Smooth muscle cell (in vitro differentiated cells): ENCODE results near the gene PROX2. TPM values are rescaled to one million over a fixed set of nuclear protein-coding genes. Genes with fewer than 3 reads are reported as not detected.

Experiments used
- DNase-seq: peaks from one replicate; lab custom pipeline; 2025; ENCODE audit not compliant: unreplicated experiment; lab: John Stamatoyannopoulos, UW
- H2AFZ ChIP-seq: fragments of 200-600 bp; sonication (generic); 2 replicates; pipeline ENCODE4 v1.6.0; 2016; ENCODE audit warnings: antibody characterized with exemption, low read depth, mild to moderate bottlenecking
- H3F3A ChIP-seq: fragments of 200-600 bp; sonication (generic); 2 replicates; pipeline ENCODE4 v1.6.0; 2017; ENCODE audit warnings: antibody characterized with exemption, low read depth
- H3K27ac ChIP-seq: fragments of 200-600 bp; sonication (generic); 2 replicates; pipeline ENCODE4 v1.5.1; 2016; ENCODE audit warnings: low read depth, mild to moderate bottlenecking
- H3K27me3 ChIP-seq: fragments of 200-600 bp; sonication (generic); 2 replicates; pipeline ENCODE4 v1.6.1; 2016; ENCODE audit warnings: low read depth, mild to moderate bottlenecking
- H3K36me3 ChIP-seq: fragments of 200-600 bp; sonication (generic); 2 replicates; pipeline ENCODE4 v1.5.1; 2016; ENCODE audit warnings: low read depth
- H3K4me1 ChIP-seq: fragments of 200-600 bp; sonication (generic); 2 replicates; pipeline ENCODE4 v1.5.1; 2016; ENCODE audit warnings: low read depth
- H3K4me2 ChIP-seq: fragments of 200-600 bp; sonication (generic); 2 replicates; pipeline ENCODE4 v1.6.0; 2016; ENCODE audit warnings: mild to moderate bottlenecking
- H3K4me3 ChIP-seq: fragments of 200-600 bp; sonication (generic); 2 replicates; pipeline ENCODE4 v1.5.1; 2016; ENCODE audit warnings: mild to moderate bottlenecking
- H3K79me2 ChIP-seq: fragments of 200-600 bp; sonication (generic); 2 replicates; pipeline ENCODE4 v1.6.0; 2016; ENCODE audit warnings: low read depth, mild to moderate bottlenecking
- H3K9ac ChIP-seq: fragments of 200-600 bp; sonication (generic); 2 replicates; pipeline ENCODE4 v1.6.0; 2016; ENCODE audit warnings: low read depth
- H3K9me3 ChIP-seq: fragments of 200-600 bp; sonication (generic); replicated peaks from 2 replicates; pipeline ENCODE4 v1.5.1; 2016; ENCODE audit warnings: low read depth
- H4K20me1 ChIP-seq: fragments of 200-600 bp; sonication (generic); 2 replicates; pipeline ENCODE4 v1.6.0; 2016; ENCODE audit warnings: low read depth
- CTCF ChIP-seq: fragments of 200-600 bp; sonication (generic); IDR thresholded peaks from 2 replicates; pipeline ENCODE4 v1.5.1; 2017; ENCODE audit warnings: borderline replicate concordance, mild to moderate bottlenecking, antibody characterized with exemption; ENCODE audit not compliant: insufficient read depth, poor library complexity, severe bottlenecking
- WGBS: methylation state at CpG from one replicate; pipeline ENCODE4 v1.1.7; 2016; ENCODE audit warnings: low lambda C conversion rate; 5-methylcytosine and 5-hydroxymethylcytosine counted together
- polyA plus RNA-seq: library from polyadenylated mRNA; unstranded; fragments of >200 nt; fragmentation: Nextera tagmentation; extraction: Ambion mirVana; gene quantifications from 2 replicates; pipeline ENCODE4 v1.2.1, GENCODE V29; 2016
- total RNA-seq: library from RNA; depleted of rRNA; stranded (reverse); fragments of >200 nt; gene quantifications from 2 replicates; pipeline ENCODE4 v1.2.3, GENCODE V29; 2014

Gene PROX2
- total and polyA plus RNA-seq, 2 experiments from 2014 or later, result 0.08 TPM; not detected in 1

DNA sequence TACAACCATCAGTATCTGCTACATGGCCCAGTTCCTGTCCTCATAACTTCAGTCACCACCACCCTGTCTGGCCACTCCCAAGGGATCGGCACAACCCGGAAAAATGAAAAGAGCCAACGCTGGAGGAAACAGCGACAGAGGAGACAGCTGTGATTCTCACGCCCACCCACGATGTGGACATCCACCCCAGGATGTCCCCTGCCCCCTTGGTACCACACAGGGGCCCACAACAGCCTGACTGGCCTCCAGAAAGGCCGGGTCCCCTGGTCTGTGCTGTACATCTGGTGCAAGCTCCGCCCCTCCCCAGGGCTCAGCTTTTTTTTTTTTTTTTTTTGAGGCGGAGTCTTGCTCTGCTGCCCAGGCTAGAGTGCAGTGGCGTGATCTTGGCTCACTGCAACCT is 34.6 kb upstream of the PROX2 start:
- no peak overlapping the region for H3K9ac ChIP-seq
- DNase-seq, result no peak
- H3K4me3 ChIP-seq, result no peak overlapping the region
- no peaks in the 10 kb centered on the region for H3F3A ChIP-seq
- H3K4me1 ChIP-seq, result no peaks in the 10 kb centered on the region
- H3K79me2 ChIP-seq, result no peaks in the 10 kb centered on the region
- H3K36me3 ChIP-seq, result no peaks in the 10 kb centered on the region
- no peak overlapping the region for H3K27ac ChIP-seq
- H2AFZ ChIP-seq, result no peak overlapping the region
- peaks cover 4% of the 10 kb centered on the region for H4K20me1 ChIP-seq
- no peak overlapping the region for H3K4me2 ChIP-seq
- WGBS, result 91% methylated on average over 9 of the region's 10 CpGs
- TF ChIP-seq CTCF, result no peak
- H3K27me3 ChIP-seq, result no peaks in the 10 kb centered on the region
- H3K9me3 ChIP-seq, result no peaks in the 10 kb centered on the region

DNA sequence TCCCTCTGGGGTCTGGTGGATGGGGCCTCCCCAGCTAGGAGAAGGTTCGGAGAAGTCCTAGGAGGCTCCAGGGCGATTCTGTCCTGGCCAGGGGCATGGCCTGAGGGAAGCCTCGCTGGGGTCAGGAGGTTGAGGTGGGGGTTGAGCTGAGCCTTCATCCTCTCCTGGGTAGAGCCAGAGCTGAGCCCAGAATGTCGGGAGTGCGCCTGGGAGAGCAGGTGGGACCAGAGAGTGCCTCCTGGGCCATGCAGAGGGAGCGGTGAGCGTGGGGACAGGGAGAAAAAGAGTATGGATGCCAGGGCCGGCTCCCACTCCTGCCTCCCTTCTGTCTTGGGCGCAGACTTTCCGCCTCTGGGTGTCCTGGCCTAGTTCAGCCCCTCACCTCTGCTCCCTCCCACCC is 34.0 kb upstream of the PROX2 start:
- no peak overlapping the region for H3K4me3 ChIP-seq
- H3K27me3 ChIP-seq, result no peaks in the 10 kb centered on the region
- H3K27ac ChIP-seq, result no peak overlapping the region
- H3K4me1 ChIP-seq, result no peaks in the 10 kb centered on the region
- no peak overlapping the region for H3K4me2 ChIP-seq
- H3K9ac ChIP-seq, result no peak overlapping the region
- H3K9me3 ChIP-seq, result no peaks in the 10 kb centered on the region
- peaks cover 8% of the 10 kb centered on the region for H4K20me1 ChIP-seq
- TF ChIP-seq CTCF, result no peak
- H2AFZ ChIP-seq, result no peak overlapping the region
- H3F3A ChIP-seq, result no peaks in the 10 kb centered on the region
- DNase-seq, result no peak
- no peaks in the 10 kb centered on the region for H3K79me2 ChIP-seq
- 93% methylated on average over 10 of the region's 10 CpGs for WGBS
- H3K36me3 ChIP-seq, result no peaks in the 10 kb centered on the region

DNA sequence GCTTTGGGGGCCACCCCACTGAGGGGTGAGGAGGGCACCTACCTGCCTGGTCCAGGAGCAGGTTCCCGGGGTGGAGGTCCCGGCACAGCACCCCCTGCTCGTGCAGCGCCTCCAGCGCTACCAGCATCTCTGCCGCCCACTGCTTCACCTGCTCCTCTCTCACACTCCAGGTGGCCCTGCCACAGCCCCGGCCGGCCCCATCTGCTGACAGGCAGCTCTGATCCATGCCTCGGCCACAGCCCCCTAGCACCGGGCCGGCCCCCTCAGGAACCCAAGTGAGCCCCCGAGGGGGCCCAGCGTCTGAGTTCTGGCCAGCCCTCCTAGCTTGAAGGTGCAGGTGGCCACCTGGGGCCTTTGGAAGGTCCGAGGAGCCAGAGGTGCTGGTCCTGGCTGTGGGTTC is 33.6 kb upstream of the PROX2 start:
- Histone ChIP-seq H3K27ac (no peak overlapping the region), H3K4me2 (no peak overlapping the region), H3K4me1 (no peaks in the 10 kb centered on the region), H3K36me3 (no peaks in the 10 kb centered on the region), H3K4me3 (no peak overlapping the region), H2AFZ (no peak overlapping the region), H4K20me1 (peaks cover 8% of the 10 kb centered on the region), H3K9ac (no peak overlapping the region), H3K27me3 (no peaks in the 10 kb centered on the region), H3K79me2 (no peaks in the 10 kb centered on the region), H3F3A (peaks cover under 1% of the 10 kb centered on the region), H3K9me3 (no peaks in the 10 kb centered on the region)
- no peak for TF ChIP-seq CTCF
- WGBS, result 93% methylated on average over 14 of the region's 14 CpGs
- DNase-seq, result no peak

GRCh38 chr14:74908861-74909341 is 33.0 kb upstream of the PROX2 start:
- Histone ChIP-seq H3K79me2 (no peaks in the 10 kb centered on the region), H3K27me3 (no peaks in the 10 kb centered on the region), H3F3A (peaks cover 6% of the 10 kb centered on the region), H3K9me3 (no peaks in the 10 kb centered on the region), H2AFZ (no peak overlapping the region), H3K4me3 (no peak overlapping the region), H3K9ac (no peak overlapping the region), H3K4me2 (no peak overlapping the region), H3K27ac (no peak overlapping the region), H4K20me1 (peaks cover 8% of the 10 kb centered on the region), H3K4me1 (no peaks in the 10 kb centered on the region), H3K36me3 (no peaks in the 10 kb centered on the region)
- WGBS, result 89% methylated on average over 9 of the region's 9 CpGs
- DNase-seq, result no peak
- TF ChIP-seq CTCF, result no peak
